ENCODE data around the gene WDR44. TPM values are rescaled to one million over a fixed set of nuclear protein-coding genes. Genes with fewer than 3 reads are reported as not detected.

Gene WDR44
- total and polyA plus RNA-seq, 8 donors: 2.2 to 8.9 (median 4.2) TPM

GRCh38 chrX:118432799-118433198 lies 86.9 kb downstream of the WDR44 start:
- H3K4me1 ChIP-seq: no peaks in the 10 kb centered on the region
- no peak for TF ChIP-seq CTCF (IDR thresholded peaks at IDR 0.05)
- no peak overlapping the region for H3K27ac ChIP-seq
- DNase-seq: no peak
- intact Hi-C loops (cut with DNase I): no loop called here
- FAIRE-seq: no peak
- ATAC-seq: no peak
- no peaks in the 10 kb centered on the region for H3K27me3 ChIP-seq
- WGBS, 2 donors: 88 to 97% methylated on average over 5 of the region's 5 CpGs
- H3K9me3 ChIP-seq: no peaks in the 10 kb centered on the region
- no peaks in the 10 kb centered on the region for H3K36me3 ChIP-seq
- H3K4me3 ChIP-seq: no peak overlapping the region

- Histone ChIP-seq H3K36me3 (no peaks in the 10 kb centered on the region), H3K4me1 (no peaks in the 10 kb centered on the region), H3K4me3 (no peak overlapping the region), H3K27ac (no peak overlapping the region), H3K9me3 (no peaks in the 10 kb centered on the region), H3K27me3 (no peaks in the 10 kb centered on the region)
- ATAC-seq (peak in 2 of 4 donors; percentile 40 to 62), DNase-seq (no peak), FAIRE-seq (no peak)
- no peak for TF ChIP-seq CTCF (IDR thresholded peaks at IDR 0.05)
- 45 to 77% methylated on average over 1 of the region's 1 CpG for WGBS, 2 donors
- intact Hi-C loops (cut with DNase I): no loop called here
Observed at GRCh38 chrX:118437283-118437682, 91.4 kb downstream of the WDR44 start.

GRCh38 chrX:118448273-118448783 lies 102.4 kb downstream of the WDR44 start:
- intact Hi-C loops (cut with DNase I): no loop called here
- Histone ChIP-seq H3K27me3 (no peaks in the 10 kb centered on the region), H3K4me3 (no peak overlapping the region), H3K36me3 (no peaks in the 10 kb centered on the region), H3K9me3 (no peaks in the 10 kb centered on the region), H3K4me1 (no peaks in the 10 kb centered on the region), H3K27ac (no peak overlapping the region)
- FAIRE-seq: no peak
- no peak for ATAC-seq
- no peak for DNase-seq
- TF ChIP-seq CTCF (IDR thresholded peaks at IDR 0.05): no peak
- 46 to 77% methylated on average over 3 of the region's 3 CpGs for WGBS, 2 donors

- TF ChIP-seq CTCF (IDR thresholded peaks at IDR 0.05): no peak
- FAIRE-seq (no peak), DNase-seq (no peak), ATAC-seq (no peak)
- no peaks in the 10 kb centered on the region for H3K4me1 ChIP-seq
- no peaks in the 10 kb centered on the region for H3K36me3 ChIP-seq
- intact Hi-C loops (cut with DNase I): no loop called here
- peaks cover 0 to 2% (median 0%) of the 10 kb centered on the region in 4 donors for H3K27me3 ChIP-seq
- WGBS, 2 donors: 63 to 83% methylated on average over 3 of the region's 3 CpGs
- no peak overlapping the region for H3K4me3 ChIP-seq
- H3K27ac ChIP-seq: no peak overlapping the region
- H3K9me3 ChIP-seq: no peaks in the 10 kb centered on the region
Observed at GRCh38 chrX:118455013-118455412, 109.1 kb downstream of the WDR44 start.

GRCh38 chrX:118459494-118459893 lies 113.6 kb downstream of the WDR44 start:
- no peak overlapping the region for H3K27ac ChIP-seq
- H3K4me1 ChIP-seq: no peaks in the 10 kb centered on the region
- FAIRE-seq (no peak), ATAC-seq (peak in 3 of 4 donors; percentile 49 to 72 (median 55)), DNase-seq (no peak)
- H3K36me3 ChIP-seq: no peaks in the 10 kb centered on the region
- WGBS, 2 donors: 0 to 14% methylated on average over 4 of the region's 4 CpGs
- H3K27me3 ChIP-seq: peaks cover 0 to 7% (median 0%) of the 10 kb centered on the region in 4 donors
- H3K9me3 ChIP-seq: no peaks in the 10 kb centered on the region
- H3K4me3 ChIP-seq: no peak overlapping the region
- intact Hi-C loops (cut with DNase I): no loop called here
- TF ChIP-seq CTCF (IDR thresholded peaks at IDR 0.05): peak in 1 of 4 donors; percentile 14

Measured in pancreas (tissue), 10 donors.